GM12878 (cell line): ENCODE results near the gene ZBTB21. TPM values are rescaled to one million over a fixed set of nuclear protein-coding genes. Genes with fewer than 3 reads are reported as not detected.

Source experiments
- BACH1 ChIP-seq: fragments of 450-650 bp; IDR thresholded peaks from 2 replicates; pipeline ENCODE4 v1.6.1; 2017; ENCODE audit warnings: mild to moderate bottlenecking, borderline replicate concordance
- E2F8 ChIP-seq: fragments of 450-650 bp; IDR thresholded peaks from 2 replicates; pipeline ENCODE4 v1.6.1; 2018; ENCODE audit warnings: mild to moderate bottlenecking, low read depth, moderate library complexity; ENCODE audit not compliant: partially characterized antibody
- KAT2A ChIP-seq: conservative IDR thresholded peaks from 2 replicates; pipeline ENCODE4 v1.6.1; 2011; ENCODE audit warnings: low read depth, low read length; ENCODE audit not compliant: control insufficient read depth
- NFYB ChIP-seq: IDR thresholded peaks from 2 replicates; pipeline ENCODE4 v1.6.1; 2011; ENCODE audit warnings: low read depth, mild to moderate bottlenecking, low read length, improper control_type of control experiment, moderate library complexity; ENCODE audit not compliant: insufficient read depth
- RCOR1 ChIP-seq: conservative IDR thresholded peaks from 2 replicates; pipeline ENCODE4 v1.6.1; 2012; ENCODE audit warnings: low read depth, low read length, improper control_type of control experiment
- REST ChIP-seq: IDR thresholded peaks from 2 replicates; pipeline ENCODE4 v1.6.1; 2012; ENCODE audit warnings: mild to moderate bottlenecking, low read depth, low read length
- SMAD5 ChIP-seq: IDR thresholded peaks from 2 replicates; pipeline ENCODE4 v1.6.1; 2016; ENCODE audit warnings: antibody characterized with exemption, low read depth
- polyA plus RNA-seq, 11 experiments: library from polyadenylated mRNA; depleted of rRNA in 4 of 11; unstranded in 6 of 11; stranded (reverse) in 5 of 11; fragments of >200 nt; fragmentation: Nextera tagmentation in 4 of 11; fragmentation: Illumina TruSeq in 1 of 11; extraction: Ambion mirVana in 4 of 11; extraction: Trizol in 1 of 11; gene quantifications; 1 replicate in 1 of 11; 2 replicates in 10 of 11; pipeline versions ENCODE4 v1.2.1 to v1.2.3, GENCODE V29; 2011 to 2016; ENCODE audit warnings: inconsistent platforms in 2 of 11, missing spikeins in 2 of 11, low read depth in 1 of 11
- total RNA-seq, 4 experiments: library from RNA; depleted of rRNA in 3 of 4; stranded (reverse); fragments of >200 nt in 3 of 4; fragmentation: Illumina TruSeq in 1 of 4; extraction: Trizol in 1 of 4; gene quantifications; 2 replicates each; pipeline versions ENCODE4 v1.2.1 to v1.2.3, GENCODE V29; 2013 to 2021
- TF ChIP-seq, protein P1 (sequence below): fragments of 450-650 bp; IDR thresholded peaks from 2 replicates; pipeline ENCODE4 v1.6.1; 2017; ENCODE audit warnings: mild to moderate bottlenecking, moderate library complexity
- TF ChIP-seq, protein P2 (sequence below): fragments of 450-650 bp; IDR thresholded peaks from 2 replicates; pipeline ENCODE4 v1.6.1; 2016; ENCODE audit warnings: mild to moderate bottlenecking
- TF ChIP-seq, protein P3 (sequence below): IDR thresholded peaks from 2 replicates; pipeline ENCODE4 v1.6.1; 2012; ENCODE audit warnings: improper control_type of control experiment, low read depth, low read length; ENCODE audit not compliant: insufficient replicate concordance

Gene ZBTB21
- total and polyA plus RNA-seq, 10 of the 15 experiments (the other 5 are each of a cell fraction or from before 2014, with no cell fraction given), result 1.8 to 21.6 (median 10.6) TPM

GRCh38 chr21:42009018-42009830, 936 bp downstream of the ZBTB21 start (continued):
- TF ChIP-seq, protein P1, sequence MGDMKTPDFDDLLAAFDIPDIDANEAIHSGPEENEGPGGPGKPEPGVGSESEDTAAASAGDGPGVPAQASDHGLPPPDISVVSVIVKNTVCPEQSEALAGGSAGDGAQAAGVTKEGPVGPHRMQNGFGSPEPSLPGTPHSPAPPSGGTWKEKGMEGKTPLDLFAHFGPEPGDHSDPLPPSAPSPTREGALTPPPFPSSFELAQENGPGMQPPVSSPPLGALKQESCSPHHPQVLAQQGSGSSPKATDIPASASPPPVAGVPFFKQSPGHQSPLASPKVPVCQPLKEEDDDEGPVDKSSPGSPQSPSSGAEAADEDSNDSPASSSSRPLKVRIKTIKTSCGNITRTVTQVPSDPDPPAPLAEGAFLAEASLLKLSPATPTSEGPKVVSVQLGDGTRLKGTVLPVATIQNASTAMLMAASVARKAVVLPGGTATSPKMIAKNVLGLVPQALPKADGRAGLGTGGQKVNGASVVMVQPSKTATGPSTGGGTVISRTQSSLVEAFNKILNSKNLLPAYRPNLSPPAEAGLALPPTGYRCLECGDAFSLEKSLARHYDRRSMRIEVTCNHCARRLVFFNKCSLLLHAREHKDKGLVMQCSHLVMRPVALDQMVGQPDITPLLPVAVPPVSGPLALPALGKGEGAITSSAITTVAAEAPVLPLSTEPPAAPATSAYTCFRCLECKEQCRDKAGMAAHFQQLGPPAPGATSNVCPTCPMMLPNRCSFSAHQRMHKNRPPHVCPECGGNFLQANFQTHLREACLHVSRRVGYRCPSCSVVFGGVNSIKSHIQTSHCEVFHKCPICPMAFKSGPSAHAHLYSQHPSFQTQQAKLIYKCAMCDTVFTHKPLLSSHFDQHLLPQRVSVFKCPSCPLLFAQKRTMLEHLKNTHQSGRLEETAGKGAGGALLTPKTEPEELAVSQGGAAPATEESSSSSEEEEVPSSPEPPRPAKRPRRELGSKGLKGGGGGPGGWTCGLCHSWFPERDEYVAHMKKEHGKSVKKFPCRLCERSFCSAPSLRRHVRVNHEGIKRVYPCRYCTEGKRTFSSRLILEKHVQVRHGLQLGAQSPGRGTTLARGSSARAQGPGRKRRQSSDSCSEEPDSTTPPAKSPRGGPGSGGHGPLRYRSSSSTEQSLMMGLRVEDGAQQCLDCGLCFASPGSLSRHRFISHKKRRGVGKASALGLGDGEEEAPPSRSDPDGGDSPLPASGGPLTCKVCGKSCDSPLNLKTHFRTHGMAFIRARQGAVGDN, result peak; percentile 56; the same call in 1 of the 2 replicates
- TF ChIP-seq, protein P2, sequence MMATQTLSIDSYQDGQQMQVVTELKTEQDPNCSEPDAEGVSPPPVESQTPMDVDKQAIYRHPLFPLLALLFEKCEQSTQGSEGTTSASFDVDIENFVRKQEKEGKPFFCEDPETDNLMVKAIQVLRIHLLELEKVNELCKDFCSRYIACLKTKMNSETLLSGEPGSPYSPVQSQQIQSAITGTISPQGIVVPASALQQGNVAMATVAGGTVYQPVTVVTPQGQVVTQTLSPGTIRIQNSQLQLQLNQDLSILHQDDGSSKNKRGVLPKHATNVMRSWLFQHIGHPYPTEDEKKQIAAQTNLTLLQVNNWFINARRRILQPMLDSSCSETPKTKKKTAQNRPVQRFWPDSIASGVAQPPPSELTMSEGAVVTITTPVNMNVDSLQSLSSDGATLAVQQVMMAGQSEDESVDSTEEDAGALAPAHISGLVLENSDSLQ, result no peak
- TF ChIP-seq BACH1 (peak; percentile 73; the same call in 1 of the 2 replicates), KAT2A (no peak), NFYB (no peak), REST (no peak), RCOR1 (no peak), E2F8 (no peak), SMAD5 (no peak)
- TF ChIP-seq, protein P3, sequence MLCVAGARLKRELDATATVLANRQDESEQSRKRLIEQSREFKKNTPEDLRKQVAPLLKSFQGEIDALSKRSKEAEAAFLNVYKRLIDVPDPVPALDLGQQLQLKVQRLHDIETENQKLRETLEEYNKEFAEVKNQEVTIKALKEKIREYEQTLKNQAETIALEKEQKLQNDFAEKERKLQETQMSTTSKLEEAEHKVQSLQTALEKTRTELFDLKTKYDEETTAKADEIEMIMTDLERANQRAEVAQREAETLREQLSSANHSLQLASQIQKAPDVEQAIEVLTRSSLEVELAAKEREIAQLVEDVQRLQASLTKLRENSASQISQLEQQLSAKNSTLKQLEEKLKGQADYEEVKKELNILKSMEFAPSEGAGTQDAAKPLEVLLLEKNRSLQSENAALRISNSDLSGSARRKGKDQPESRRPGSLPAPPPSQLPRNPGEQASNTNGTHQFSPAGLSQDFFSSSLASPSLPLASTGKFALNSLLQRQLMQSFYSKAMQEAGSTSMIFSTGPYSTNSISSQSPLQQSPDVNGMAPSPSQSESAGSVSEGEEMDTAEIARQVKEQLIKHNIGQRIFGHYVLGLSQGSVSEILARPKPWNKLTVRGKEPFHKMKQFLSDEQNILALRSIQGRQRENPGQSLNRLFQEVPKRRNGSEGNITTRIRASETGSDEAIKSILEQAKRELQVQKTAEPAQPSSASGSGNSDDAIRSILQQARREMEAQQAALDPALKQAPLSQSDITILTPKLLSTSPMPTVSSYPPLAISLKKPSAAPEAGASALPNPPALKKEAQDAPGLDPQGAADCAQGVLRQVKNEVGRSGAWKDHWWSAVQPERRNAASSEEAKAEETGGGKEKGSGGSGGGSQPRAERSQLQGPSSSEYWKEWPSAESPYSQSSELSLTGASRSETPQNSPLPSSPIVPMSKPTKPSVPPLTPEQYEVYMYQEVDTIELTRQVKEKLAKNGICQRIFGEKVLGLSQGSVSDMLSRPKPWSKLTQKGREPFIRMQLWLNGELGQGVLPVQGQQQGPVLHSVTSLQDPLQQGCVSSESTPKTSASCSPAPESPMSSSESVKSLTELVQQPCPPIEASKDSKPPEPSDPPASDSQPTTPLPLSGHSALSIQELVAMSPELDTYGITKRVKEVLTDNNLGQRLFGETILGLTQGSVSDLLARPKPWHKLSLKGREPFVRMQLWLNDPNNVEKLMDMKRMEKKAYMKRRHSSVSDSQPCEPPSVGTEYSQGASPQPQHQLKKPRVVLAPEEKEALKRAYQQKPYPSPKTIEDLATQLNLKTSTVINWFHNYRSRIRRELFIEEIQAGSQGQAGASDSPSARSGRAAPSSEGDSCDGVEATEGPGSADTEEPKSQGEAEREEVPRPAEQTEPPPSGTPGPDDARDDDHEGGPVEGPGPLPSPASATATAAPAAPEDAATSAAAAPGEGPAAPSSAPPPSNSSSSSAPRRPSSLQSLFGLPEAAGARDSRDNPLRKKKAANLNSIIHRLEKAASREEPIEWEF, result no peak
